GM18502 (cell line): ENCODE results near the gene RNF166.

Experiments used
- ATAC-seq: cut with Tn5 transposase; IDR thresholded peaks from one replicate; pipeline ENCODE4 v1.9.1; 2021; ENCODE audit warnings: mild to moderate bottlenecking; ENCODE audit not compliant: unreplicated experiment, poor library complexity

RNF166 gene

DNA sequence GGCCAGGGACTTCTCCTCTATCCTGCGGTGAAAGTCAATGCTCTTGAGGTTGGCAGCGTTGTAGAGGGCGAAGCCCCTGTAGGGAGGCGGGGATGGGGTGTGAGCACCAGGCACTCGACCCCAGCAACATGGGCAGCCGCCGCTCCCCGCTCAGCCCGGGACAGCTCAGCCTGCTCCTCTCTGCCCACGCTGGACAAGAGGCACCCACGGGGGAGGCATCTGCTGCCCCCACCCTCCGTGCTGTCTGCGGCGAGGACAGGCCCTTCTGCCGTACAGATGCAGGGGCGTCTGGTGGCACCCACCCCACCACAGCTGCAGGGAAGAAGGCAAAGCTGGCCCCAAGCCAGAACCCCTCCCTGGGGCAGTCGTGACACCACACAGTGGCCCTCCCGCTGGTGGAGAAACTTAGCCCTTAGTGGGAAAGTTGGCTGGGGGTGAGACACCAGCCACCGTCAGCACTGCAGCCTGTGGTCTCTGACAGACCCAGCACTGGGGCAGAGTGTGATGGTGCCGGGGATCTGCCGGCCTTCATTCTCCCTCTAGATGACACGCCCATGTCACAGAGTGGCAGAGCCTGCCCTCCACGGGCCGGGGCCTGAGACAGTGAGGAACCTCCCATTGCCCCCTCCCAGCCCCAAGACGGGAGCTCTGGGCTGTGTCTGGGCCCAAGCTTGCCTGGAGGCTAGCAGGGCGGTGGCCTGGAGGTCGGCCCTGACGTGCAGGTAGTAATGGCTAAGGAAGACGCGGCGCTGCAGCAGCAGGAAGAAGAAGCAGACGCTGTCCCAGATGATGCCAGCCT lies 19.6 kb upstream of the RNF166 start:
- ATAC-seq: no peak

DNA sequence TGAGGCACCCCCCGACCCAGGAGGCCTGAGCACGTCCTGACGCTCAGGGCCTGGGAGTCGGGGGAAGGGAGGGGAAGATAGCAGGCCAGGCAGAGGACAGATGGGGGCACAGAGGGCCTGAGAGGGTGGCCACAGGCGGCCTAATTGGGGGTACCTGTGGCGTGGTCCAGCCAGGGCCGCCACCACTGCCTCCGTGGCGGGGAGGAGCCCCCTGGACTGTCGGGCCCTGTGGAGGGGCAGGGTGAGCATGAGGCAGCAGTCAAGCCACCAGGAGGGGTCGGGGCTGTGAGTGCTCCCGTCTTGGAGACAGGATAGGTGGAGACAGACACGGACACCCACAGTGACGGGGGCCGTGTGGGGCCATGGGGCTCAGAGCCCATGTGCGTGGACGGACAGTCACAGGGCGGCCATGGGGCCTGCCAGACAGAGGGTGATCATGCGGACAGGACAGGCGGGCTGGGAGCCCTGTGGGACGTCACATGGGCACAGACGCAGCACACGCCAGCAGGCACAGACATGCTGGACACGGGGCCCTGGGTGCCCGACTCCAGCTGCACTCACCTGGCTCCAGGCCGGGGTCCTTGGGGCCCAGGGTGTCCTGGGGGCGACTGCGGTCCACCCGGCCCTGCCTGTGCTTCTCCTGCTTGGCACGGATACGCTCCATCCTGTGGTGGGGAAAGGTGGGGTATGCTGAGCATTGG lies 18.8 kb upstream of the RNF166 start:
- no peak for ATAC-seq

DNA sequence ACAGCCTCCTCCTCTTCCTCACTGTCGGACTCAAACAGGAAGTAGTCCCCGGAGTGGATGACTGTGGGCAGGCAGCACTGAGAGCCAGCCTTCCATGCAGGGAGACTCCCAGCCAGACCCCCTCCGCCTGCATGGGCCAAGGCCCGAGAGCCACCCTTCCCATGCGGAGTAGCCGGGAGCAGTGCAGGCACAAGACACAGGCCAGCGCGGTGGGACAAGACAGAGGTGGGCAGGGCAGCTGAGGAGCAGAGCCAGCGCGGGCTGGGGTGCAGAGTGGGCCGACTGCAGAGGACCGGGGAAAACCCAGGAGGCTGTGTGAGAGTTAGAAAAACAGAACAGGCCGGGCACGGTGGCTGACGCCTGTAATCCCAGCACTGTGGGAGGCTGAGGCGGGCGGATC lies 17.7 kb upstream of the RNF166 start:
- ATAC-seq: no peak

- ATAC-seq: no peak
Measured at GRCh38 chr16:88723507-88723887, 17.3 kb upstream of the RNF166 start.

- ATAC-seq: no peak
Measured at GRCh38 chr16:88722784-88723506, 16.7 kb upstream of the RNF166 start.

DNA sequence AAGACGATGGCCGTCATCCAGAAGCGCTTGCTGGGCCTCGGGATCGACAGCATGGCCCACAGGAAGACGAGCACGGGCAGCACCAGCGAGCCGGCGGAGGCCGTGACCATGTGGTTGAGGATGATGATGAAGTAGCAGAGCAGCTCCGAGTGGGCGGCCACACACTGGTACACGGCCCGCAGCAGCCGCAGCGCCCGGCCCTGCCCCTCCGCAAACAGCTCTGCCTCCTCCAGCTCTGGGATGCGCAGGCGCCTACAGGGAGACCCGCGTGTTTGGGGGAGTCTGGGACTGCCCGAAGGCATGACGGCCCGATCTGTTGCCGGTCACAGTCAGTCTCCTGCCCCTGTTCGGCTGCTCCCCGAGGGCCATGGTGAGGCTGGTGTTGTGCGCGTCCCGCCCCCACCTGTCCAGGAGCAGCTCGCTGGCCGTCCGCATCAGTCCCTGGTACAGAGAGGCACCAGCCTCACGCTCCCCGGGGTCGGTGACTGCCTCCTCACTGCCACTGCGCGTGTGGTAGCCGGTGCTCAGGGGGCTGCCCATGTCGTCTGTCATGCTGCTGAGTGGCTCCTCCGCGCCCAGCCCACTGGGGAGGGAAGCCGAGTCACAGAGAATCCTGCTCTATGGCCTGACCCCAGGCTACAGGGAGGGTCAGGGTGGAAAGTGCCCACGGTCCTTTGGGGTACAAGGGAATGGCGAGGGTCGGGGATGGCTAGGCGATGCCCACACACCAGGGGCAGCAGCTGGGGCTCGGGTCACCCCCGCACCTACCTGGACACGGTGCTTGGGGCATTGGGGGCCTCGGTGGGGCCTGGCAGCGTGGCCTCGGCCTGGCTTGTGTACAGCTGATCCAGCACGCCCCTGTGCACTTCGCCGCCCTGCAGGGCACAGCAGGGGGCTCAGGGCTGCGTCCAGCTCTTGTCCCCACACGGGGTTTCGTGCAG lies 15.9 kb upstream of the RNF166 start:
- ATAC-seq: no peak

DNA sequence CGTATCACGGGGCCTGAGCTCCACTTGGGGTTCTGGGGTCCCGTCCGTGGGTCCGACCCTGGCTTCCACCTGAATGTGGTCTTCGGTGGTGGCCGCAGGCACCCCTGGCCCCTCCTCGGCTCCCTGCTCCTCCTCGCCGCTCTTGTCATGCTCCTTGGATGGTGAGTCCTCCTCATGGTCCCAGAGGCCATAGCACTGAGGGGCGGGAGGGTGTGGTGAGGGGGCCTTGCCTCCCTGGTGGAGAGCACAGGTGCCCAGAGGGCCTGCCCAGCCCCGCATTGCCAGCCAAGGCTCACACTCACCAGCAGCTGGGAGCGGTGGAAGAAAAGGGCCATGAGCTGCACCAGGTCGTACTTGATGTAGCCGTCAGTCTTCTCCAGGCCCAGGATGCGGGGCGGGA lies 15.0 kb upstream of the RNF166 start:
- no peak for ATAC-seq

DNA sequence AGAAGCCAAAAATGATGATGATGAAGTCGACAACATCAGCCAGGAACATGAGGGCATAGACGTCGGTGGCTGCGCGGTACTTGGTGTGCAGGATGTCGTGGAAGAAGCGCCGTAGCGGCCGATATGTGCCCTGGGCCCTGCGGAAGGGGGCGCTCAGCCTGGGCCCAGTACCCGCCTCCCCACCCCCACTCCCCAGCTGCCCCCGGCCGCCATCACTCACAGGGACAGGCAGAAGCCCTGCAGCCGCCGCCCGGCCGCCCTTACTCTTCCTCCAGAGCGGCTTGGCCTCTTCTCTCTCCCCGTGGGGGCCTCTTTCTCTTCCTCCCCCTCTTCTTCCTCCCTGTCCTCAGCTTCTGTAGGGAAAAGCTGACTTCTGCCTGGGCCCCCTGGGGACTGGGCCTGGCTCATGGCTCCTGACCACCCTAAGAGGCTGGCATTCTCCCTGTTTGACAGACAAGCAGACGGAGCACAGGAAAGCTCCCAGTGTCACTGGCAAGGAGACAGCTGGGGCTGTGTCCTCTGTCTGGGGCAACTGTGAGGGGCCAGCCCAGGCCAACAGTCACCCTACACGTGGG lies 14.3 kb upstream of the RNF166 start:
- no peak for ATAC-seq

DNA sequence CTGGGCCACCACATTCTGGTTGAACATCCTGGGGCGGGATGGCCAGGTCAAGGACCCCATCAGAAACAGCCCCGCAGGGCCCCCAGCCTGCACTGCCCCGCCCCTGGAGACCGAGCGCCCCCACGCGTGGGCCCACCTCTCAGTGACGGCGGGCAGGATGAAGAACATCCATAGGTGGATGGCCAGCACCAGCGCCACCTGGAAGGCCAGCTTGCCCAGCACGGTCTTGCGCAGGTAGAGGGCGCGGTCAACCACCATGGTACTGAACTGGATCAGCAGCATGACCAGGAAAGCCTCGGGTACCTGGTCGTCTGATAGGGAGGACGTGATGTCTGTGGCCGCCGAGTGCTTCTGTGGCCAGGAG lies 13.7 kb upstream of the RNF166 start:
- ATAC-seq: no peak

DNA sequence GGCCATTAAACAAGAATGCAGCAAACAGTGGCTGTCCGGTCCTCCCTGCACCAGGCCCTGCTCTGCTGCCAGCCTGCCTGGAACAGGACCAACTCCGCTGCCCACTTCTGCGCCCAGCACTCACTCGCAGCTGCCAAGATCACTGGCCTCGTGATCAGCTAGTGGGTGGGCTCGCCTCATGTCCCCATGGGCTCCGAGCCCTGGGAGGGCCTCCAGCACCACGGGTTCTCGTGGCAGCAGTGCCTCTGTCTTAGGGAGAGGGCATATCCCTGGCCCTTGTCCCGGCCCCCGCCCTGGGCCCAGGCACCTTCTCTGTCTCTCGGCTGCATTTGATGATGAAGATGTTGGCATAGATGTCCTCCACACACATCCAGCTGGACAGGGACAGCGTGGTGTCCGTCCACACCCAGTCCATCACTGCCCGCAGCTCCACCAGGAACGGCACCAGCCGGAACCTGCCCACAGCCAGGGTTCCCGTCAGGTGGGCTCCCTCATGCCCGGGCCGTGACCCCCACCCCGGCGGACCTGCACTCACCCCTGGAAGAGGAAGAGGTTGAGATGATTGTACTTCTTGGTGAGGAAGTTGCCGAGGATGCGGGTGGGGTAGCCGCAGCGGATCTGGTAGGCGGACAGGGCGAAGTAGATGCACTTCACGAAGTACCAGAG lies 13.2 kb upstream of the RNF166 start:
- ATAC-seq: no peak

- no peak for ATAC-seq
Measured at GRCh38 chr16:88718178-88718577, 12.0 kb upstream of the RNF166 start.

DNA sequence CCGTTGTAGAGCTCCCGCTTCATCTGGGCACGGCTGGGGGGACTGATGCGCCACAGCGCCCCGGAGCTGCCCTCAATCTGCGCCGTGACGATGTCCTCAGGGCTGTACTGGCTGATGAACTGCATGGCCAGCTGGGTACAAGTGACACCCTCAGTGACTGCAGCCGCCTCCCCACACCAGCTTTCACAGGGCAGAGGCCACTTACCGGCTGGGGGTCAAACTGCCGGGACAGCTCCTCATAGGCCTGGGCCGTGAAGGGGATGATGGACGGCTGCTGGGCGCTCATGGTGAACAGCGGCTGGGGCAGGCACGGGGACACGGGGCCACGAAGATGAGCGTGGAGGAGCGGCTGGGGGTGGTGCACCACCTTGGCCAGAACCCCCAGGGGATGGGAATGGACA lies 10.4 kb upstream of the RNF166 start:
- no peak for ATAC-seq

DNA sequence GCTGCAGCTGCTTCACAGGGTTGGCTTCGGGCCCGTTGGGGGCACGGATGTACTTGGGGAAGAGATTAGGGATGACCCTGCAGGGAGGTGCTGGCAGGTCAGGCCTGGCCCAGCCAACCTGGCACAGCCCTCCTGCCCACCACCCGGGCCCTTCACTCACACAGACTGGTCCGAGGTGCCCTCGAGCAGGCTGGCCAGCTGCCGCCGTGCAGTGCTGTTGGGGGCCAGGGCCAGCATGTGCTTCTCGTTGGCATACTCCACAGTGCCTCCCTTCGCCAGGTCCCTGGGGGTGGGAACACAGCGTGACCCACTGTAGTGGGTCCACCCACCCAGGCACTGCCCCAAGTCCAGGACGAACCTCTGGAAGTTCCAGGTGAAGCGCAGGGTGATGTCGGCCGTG lies 10.0 kb upstream of the RNF166 start:
- no peak for ATAC-seq

DNA sequence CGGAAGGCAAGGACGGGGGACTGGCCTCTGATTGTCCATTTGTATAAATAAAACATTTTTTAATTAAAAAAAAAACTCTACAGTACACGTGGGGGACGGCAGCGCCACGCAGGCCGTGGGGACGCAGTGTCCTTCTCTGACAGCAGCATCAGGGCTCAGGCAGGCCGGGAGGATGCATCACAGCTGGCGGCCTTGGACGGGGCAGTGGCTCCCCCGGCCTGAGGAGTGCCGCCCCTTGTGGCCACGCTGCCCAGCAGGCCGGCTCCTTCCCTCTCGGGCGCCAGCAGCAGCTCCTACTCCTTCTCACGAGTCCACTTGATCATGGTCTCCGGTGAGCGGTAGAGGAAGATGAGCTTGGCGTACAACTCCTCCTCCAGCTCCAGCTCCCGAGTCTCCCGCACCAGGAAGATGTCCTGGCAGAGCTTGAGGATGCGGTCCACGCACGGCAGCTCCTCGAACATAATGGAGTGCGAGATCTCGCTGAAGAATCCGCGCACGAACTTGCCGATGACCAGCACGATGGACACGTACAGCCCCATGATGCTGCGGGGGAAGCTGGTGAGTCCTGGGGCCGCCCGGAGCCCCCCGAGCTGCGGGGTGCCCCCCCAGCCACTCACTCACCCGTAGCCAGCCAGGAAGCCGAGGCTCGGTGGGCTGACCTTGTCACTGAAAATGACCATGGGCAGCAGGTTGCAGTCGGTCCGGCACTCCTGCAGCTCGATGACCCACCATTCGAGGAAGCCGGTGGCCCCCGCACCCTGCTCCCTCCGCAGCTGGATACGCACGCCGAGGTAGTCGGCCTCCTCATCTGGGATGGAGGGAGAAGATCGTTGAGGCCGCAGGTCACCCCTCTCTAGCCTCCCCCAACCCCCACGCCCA lies 9.3 kb upstream of the RNF166 start:
- ATAC-seq: no peak

DNA sequence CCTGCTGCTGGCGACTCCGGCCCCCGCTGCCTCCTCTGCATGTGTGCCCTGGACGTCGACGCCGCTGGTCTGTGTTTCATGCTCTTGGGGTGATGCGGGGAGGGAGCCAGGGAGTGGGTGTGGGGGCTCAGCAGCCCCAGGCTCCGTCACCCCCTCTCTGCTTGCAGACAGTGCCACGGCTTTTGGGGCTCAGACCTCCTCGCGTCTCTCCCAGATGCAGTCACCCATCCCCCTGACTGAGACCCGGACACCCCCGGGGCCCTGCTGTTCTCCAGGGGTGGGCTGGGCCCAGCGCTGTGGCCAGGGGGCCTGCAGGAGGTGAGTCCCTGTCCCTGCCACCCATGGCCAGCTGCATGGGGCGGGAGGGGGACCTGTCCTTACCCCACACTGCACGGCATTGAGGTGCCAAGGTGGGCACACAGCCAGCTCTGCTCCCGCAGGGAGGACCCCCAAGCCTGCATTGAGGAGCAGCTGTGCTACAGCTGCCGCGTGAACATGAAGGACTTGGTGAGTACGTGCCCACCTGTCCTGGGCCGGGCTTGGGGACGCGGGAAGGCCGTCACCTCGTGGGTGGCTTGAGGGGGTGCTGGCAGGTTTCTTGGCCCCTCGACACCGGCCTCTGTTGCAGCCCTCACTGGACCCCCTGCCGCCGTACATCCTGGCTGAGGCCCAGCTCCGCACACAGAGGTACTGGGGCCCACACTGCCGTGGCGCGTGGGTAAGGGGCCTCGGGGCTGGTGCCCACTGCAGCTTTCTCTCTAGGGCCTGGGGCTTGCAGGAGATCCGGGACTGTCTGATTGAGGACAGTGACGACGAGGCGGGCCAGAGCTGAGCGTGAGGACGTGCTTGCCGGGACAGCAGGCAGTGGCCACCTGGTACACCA lies 8.5 kb upstream of the RNF166 start:
- ATAC-seq: no peak

GRCh38 chr16:88713568-88714419 lies 7.6 kb upstream of the RNF166 start:
- ATAC-seq: no peak

DNA sequence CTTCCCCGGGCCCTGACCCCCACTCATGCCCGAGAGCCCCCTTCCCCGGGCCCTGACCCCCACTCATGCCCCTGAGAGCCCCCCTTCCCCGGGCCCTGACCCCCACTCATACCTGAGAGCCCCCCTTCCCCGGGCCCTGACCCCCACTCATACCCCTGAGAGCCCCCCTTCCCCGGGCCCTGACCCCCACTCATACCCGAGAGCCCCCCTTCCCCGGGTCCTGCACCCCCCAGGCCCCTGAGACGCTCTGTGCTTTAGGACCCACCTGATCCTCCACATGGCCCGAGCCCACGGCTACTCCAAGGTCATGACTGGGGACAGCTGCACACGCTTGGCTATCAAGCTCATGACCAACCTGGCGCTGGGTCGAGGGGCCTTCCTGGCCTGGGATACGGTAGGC lies 6.8 kb upstream of the RNF166 start:
- no peak for ATAC-seq
